ENCODE data around the gene CBX8. TPM values are rescaled to one million over a fixed set of nuclear protein-coding genes. Genes with fewer than 3 reads are reported as not detected.

CBX8 gene
- total and polyA plus RNA-seq, 2 of the 13 experiments (the other 11 are each of a cell fraction or from before 2014, with no cell fraction given): 0.34 to 12.6 TPM

DNA sequence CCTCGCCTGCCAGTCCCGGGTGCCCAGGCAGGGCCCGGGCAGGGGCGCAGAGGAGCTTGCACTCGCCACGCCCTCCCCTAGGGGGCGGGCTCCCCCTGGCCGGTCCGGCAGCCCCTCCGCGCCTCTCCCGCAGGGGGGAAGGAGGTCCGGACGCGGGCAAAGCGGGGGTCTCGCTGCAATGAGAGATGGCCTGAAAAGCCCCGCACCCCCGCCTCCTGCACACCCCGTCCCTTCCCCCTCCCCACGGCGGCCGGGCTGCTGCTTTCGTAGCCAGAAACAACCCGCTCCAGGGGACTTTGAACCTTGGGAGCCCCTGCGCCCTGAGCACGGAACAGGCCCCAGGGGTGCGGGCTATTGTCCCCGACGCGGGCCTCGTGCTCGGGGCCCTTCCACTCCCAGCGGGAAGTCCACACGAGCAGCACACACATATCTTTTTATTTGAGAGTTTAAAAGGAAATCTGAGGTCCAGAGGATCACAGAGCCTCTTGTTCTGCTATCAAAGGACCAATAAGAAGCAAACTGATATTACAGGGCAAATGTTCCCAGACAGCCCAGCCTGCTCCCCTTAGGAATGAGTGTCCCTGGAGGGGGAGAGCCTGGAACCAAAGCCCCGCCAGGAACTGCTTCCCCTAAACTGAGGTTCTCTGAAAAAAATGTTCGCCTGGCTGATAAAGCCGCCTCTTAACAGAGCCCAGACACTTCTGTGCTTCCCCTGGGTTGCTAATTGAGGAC, 48.2 kb upstream of the CBX8 start (continued):
- TF ChIP-seq ZNF784 (CRISPR knock-in tag; IDR thresholded peaks at IDR 0.05; ENCODE audit: borderline replicate concordance) (peak; percentile 29; the same call in 1 of the 2 replicates), SMAD9 (CRISPR knock-in tag; IDR thresholded peaks at IDR 0.05) (no peak), YY1 (IDR thresholded peaks at IDR 0.05; ENCODE audit: insufficient read depth, insufficient replicate concordance, low read depth, low read length) (peak; percentile 76), ZKSCAN1 (IDR thresholded peaks at IDR 0.05; ENCODE audit: low read length) (no peak), ZNF33B (CRISPR knock-in tag; IDR thresholded peaks at IDR 0.05) (peak; percentile 79; the same call in 1 of the 2 replicates), ZNF605 (CRISPR knock-in tag; IDR thresholded peaks at IDR 0.05) (peak; percentile 76), ZNF274 (CRISPR knock-in tag; IDR thresholded peaks at IDR 0.05) (no peak), RAD51 (IDR thresholded peaks at IDR 0.05; ENCODE audit: borderline replicate concordance) (no peak), ZNF761 (CRISPR knock-in tag; conservative IDR thresholded peaks at IDR 0.05) (0 out of 2 replicates have a peak, but pooled peaks have one; percentile 10), DPF2 (CRISPR knock-in tag; IDR thresholded peaks at IDR 0.05; ENCODE audit: borderline replicate concordance, low read depth) (peak; percentile 54; the same call in 1 of the 2 replicates), KMT2B (CRISPR knock-in tag; IDR thresholded peaks at IDR 0.05) (0 out of 2 replicates have a peak, but pooled peaks have one; percentile 35), HNRNPK (IDR thresholded peaks at IDR 0.05; ENCODE audit: low read depth, low read length, poor library complexity, severe bottlenecking) (peak; percentile 70), ZMYM3 (CRISPR knock-in tag; IDR thresholded peaks at IDR 0.05) (0 out of 2 replicates have a peak, but pooled peaks have one; percentile 53), KMT2A (CRISPR knock-in tag; IDR thresholded peaks at IDR 0.05) (no peak), ZNF746 (CRISPR knock-in tag; IDR thresholded peaks at IDR 0.05) (peak; percentile 93), U2AF2 (IDR thresholded peaks at IDR 0.05; ENCODE audit: low read depth, low read length) (no peak), ZNF598 (CRISPR knock-in tag; IDR thresholded peaks at IDR 0.05; ENCODE audit: borderline replicate concordance) (peak; percentile 76; the same call in 1 of the 2 replicates)
- TF ChIP-seq, protein P1, sequence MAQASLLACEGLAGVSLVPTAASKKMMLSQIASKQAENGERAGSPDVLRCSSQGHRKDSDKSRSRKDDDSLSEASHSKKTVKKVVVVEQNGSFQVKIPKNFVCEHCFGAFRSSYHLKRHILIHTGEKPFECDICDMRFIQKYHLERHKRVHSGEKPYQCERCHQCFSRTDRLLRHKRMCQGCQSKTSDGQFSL (CRISPR knock-in tag; IDR thresholded peaks at IDR 0.05): peak; percentile 65; the same call in 1 of the 2 replicates
- TF ChIP-seq, protein P2, sequence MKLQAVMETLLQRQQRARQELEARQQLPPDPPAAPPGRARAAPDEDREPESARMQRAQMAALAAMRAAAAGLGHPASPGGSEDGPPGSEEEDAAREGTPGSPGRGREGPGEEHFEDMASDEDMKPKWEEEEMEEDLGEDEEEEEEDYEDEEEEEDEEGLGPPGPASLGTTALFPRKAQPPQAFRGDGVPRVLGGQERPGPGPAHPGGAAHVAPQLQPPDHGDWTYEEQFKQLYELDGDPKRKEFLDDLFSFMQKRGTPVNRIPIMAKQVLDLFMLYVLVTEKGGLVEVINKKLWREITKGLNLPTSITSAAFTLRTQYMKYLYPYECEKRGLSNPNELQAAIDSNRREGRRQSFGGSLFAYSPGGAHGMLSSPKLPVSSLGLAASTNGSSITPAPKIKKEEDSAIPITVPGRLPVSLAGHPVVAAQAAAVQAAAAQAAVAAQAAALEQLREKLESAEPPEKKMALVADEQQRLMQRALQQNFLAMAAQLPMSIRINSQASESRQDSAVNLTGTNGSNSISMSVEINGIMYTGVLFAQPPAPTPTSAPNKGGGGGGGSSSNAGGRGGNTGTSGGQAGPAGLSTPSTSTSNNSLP (IDR thresholded peaks at IDR 0.05; ENCODE audit: low read depth, low read length): no peak
- TF ChIP-seq, protein P3, sequence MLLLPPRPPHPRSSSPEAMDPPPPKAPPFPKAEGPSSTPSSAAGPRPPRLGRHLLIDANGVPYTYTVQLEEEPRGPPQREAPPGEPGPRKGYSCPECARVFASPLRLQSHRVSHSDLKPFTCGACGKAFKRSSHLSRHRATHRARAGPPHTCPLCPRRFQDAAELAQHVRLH (CRISPR knock-in tag; IDR thresholded peaks at IDR 0.05; ENCODE audit: borderline replicate concordance, low read depth): peak; percentile 71; the same call in 1 of the 2 replicates
- TF ChIP-seq, protein P4, sequence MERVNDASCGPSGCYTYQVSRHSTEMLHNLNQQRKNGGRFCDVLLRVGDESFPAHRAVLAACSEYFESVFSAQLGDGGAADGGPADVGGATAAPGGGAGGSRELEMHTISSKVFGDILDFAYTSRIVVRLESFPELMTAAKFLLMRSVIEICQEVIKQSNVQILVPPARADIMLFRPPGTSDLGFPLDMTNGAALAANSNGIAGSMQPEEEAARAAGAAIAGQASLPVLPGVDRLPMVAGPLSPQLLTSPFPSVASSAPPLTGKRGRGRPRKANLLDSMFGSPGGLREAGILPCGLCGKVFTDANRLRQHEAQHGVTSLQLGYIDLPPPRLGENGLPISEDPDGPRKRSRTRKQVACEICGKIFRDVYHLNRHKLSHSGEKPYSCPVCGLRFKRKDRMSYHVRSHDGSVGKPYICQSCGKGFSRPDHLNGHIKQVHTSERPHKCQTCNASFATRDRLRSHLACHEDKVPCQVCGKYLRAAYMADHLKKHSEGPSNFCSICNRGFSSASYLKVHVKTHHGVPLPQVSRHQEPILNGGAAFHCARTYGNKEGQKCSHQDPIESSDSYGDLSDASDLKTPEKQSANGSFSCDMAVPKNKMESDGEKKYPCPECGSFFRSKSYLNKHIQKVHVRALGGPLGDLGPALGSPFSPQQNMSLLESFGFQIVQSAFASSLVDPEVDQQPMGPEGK (CRISPR knock-in tag; IDR thresholded peaks at IDR 0.05): peak; percentile 95
- TF ChIP-seq, protein P5, sequence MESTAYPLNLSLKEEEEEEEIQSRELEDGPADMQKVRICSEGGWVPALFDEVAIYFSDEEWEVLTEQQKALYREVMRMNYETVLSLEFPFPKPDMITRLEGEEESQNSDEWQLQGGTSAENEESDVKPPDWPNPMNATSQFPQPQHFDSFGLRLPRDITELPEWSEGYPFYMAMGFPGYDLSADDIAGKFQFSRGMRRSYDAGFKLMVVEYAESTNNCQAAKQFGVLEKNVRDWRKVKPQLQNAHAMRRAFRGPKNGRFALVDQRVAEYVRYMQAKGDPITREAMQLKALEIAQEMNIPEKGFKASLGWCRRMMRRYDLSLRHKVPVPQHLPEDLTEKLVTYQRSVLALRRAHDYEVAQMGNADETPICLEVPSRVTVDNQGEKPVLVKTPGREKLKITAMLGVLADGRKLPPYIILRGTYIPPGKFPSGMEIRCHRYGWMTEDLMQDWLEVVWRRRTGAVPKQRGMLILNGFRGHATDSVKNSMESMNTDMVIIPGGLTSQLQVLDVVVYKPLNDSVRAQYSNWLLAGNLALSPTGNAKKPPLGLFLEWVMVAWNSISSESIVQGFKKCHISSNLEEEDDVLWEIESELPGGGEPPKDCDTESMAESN (CRISPR knock-in tag; conservative IDR thresholded peaks at IDR 0.05): no peak; the same call in 1 of the 2 replicates

All from HepG2 (cell line).